GM12878 (cell line): ENCODE results near the gene PAOX. TPM values are rescaled to one million over a fixed set of nuclear protein-coding genes. Genes with fewer than 3 reads are reported as not detected.

Source experiments
- ATAC-seq: fragments of 200-7000 bp; cut with Tn5 transposase; 3 replicates; pipeline ENCODE4 v1.9.1; 2020; ENCODE audit warnings: mild to moderate bottlenecking, moderate library complexity
- BruUV-seq: library from RNA; stranded (reverse); fragments of 400-500 nt; replicated peaks from 2 replicates; lab custom pipeline; 2021; lab: Mats Ljungman, UMichigan
- CTCF ChIA-PET: fragments of 300-600 bp; sonication (Branson Sonifier 250); formaldehyde crosslinking; extraction: SDS; loops from one replicate; lab custom pipeline; 2021; ENCODE audit warnings: inconsistent platforms; lab: Yijun Ruan, JAX
- POLR2A ChIA-PET: fragments of 350-600 bp; formaldehyde crosslinking; extraction: SDS; loops from one replicate; lab custom pipeline; 2021; ENCODE audit warnings: inconsistent platforms; lab: Charles Lee
- RAD21 ChIA-PET: fragments of 300-600 bp; sonication (Branson Sonifier 250); formaldehyde crosslinking; loops from one replicate; lab custom pipeline; 2023; ENCODE audit warnings: antibody characterized with exemption; ENCODE audit not compliant: unreplicated experiment; lab: Charles Lee
- SMC1A ChIA-PET: fragments of 300-600 bp; sonication (Branson Sonifier 250); formaldehyde crosslinking; loops from one replicate; lab custom pipeline; 2023; ENCODE audit not compliant: unreplicated experiment, uncharacterized antibody; lab: Charles Lee
- DNase-seq: peaks from one replicate; pipeline ENCODE4 v3.0.0-alpha.2; 2011; ENCODE audit warnings: low read depth, low spot score
- FAIRE-seq: peaks from 3 replicates; lab custom pipeline; 2011; peaks lifted over from hg19 to GRCh38; lab: Jason Lieb, UNC
- H2AFZ ChIP-seq: 2 replicates; pipeline ENCODE4 v1.6.0; 2011; ENCODE audit warnings: low read depth, low read length, control low read depth; ENCODE audit not compliant: control insufficient read depth
- H3K27ac ChIP-seq: 2 replicates; pipeline ENCODE4 v1.5.1; 2011; ENCODE audit warnings: control low read depth; ENCODE audit not compliant: control insufficient read depth, insufficient read depth
- H3K27me3 ChIP-seq, 2 experiments: replicated peaks in 1 of 2; 2 replicates each; pipeline versions ENCODE4 v1.6.0 to v1.6.1; 2011; ENCODE audit warnings: low read length in 1 of 2; ENCODE audit not compliant: control insufficient read depth in 2 of 2, insufficient read depth in 2 of 2
- H3K36me3 ChIP-seq, 2 experiments: 2 replicates each; pipeline ENCODE4 v1.5.1; 2011; ENCODE audit warnings: low read length in 1 of 2; ENCODE audit not compliant: control insufficient read depth in 2 of 2, insufficient read depth in 2 of 2
- H3K4me1 ChIP-seq: 2 replicates; pipeline ENCODE4 v1.6.1; 2011; ENCODE audit warnings: mild to moderate bottlenecking, low read length, moderate library complexity, mixed read lengths; ENCODE audit not compliant: control insufficient read depth, insufficient read depth
- H3K4me2 ChIP-seq: 2 replicates; pipeline ENCODE4 v1.6.0; 2011; ENCODE audit warnings: control low read depth; ENCODE audit not compliant: control insufficient read depth, insufficient read depth
- H3K4me3 ChIP-seq: fragments of 200-600 bp; sonication (generic); 2 replicates; pipeline ENCODE4 v1.5.1; 2016
- H3K79me2 ChIP-seq: 2 replicates; pipeline ENCODE4 v1.6.0; 2011; ENCODE audit warnings: low read length; ENCODE audit not compliant: control insufficient read depth, insufficient read depth
- H3K9ac ChIP-seq: 2 replicates; pipeline ENCODE4 v1.8.0; 2011; ENCODE audit warnings: low read length, control low read depth, mixed read lengths; ENCODE audit not compliant: control insufficient read depth, insufficient read depth
- H3K9me3 ChIP-seq: replicated peaks from 3 replicates; pipeline ENCODE4 v1.5.1; 2011; ENCODE audit warnings: mild to moderate bottlenecking, low read length; ENCODE audit not compliant: control insufficient read depth, insufficient read depth
- H4K20me1 ChIP-seq: 2 replicates; pipeline ENCODE4 v1.6.0; 2011; ENCODE audit not compliant: control insufficient read depth, insufficient read depth
- ATF2 ChIP-seq: IDR thresholded peaks from 2 replicates; pipeline ENCODE4 v1.6.1; 2012; ENCODE audit warnings: low read length, inconsistent platforms
- BCL11A ChIP-seq: IDR thresholded peaks from 2 replicates; pipeline ENCODE4 v1.6.1; 2011; ENCODE audit warnings: low read depth, low read length
- CBX3 ChIP-seq: fragments of 200-600 bp; sonication (generic); IDR thresholded peaks from 2 replicates; pipeline ENCODE4 v1.6.1; 2016; ENCODE audit warnings: low read depth, borderline replicate concordance
- DPF2 ChIP-seq: fragments of 450-650 bp; IDR thresholded peaks from 2 replicates; pipeline ENCODE4 v1.6.1; 2017; ENCODE audit warnings: mild to moderate bottlenecking
- HDGF ChIP-seq: fragments of 450-650 bp; IDR thresholded peaks from 2 replicates; pipeline ENCODE4 v1.6.1; 2016; ENCODE audit warnings: antibody characterized with exemption
- IRF5 ChIP-seq: fragments of 450-650 bp; IDR thresholded peaks from 2 replicates; pipeline ENCODE4 v1.6.1; 2017; ENCODE audit warnings: borderline replicate concordance
- POLR2A ChIP-seq: IDR thresholded peaks from 2 replicates; pipeline ENCODE4 v1.6.1; 2011; ENCODE audit warnings: low read depth, mild to moderate bottlenecking, low read length
- WGBS: methylation state at CpG from one replicate; pipeline ENCODE4 v1.1.6; 2016; ENCODE audit warnings: low lambda C conversion rate; ENCODE audit not compliant: insufficient replicate concordance, insufficient coverage; ENCODE audit errors: missing lambda C conversion rate; 5-methylcytosine and 5-hydroxymethylcytosine counted together
- in situ Hi-C: fragments of 300-500 bp; cut with MboI; formaldehyde crosslinking; loops from 9 replicates; pipeline ENCODE4 v1.14.3; 2018; ENCODE audit warnings: mixed read lengths
- intact Hi-C: fragments of 100-400 bp; cut with micrococcal nuclease; formaldehyde crosslinking; loops from one replicate; pipeline ENCODE4 v1.14.2; 2022; ENCODE audit not compliant: unreplicated experiment
- polyA plus RNA-seq, 11 experiments: library from polyadenylated mRNA; depleted of rRNA in 4 of 11; unstranded in 6 of 11; stranded (reverse) in 5 of 11; fragments of >200 nt; fragmentation: Nextera tagmentation in 4 of 11; fragmentation: Illumina TruSeq in 1 of 11; extraction: Ambion mirVana in 4 of 11; extraction: Trizol in 1 of 11; gene quantifications; 1 replicate in 1 of 11; 2 replicates in 10 of 11; pipeline versions ENCODE4 v1.2.1 to v1.2.3, GENCODE V29; 2011 to 2016; ENCODE audit warnings: inconsistent platforms in 2 of 11, missing spikeins in 2 of 11, low read depth in 1 of 11
- total RNA-seq, 4 experiments: library from RNA; depleted of rRNA in 3 of 4; stranded (reverse); fragments of >200 nt in 3 of 4; fragmentation: Illumina TruSeq in 1 of 4; extraction: Trizol in 1 of 4; gene quantifications; 2 replicates each; pipeline versions ENCODE4 v1.2.1 to v1.2.3, GENCODE V29; 2013 to 2021

PAOX gene
- total and polyA plus RNA-seq, 10 of the 15 experiments (the other 5 are each of a cell fraction or from before 2014, with no cell fraction given): 1.2 to 22.2 (median 10.5) TPM

- TF ChIP-seq ATF2: no peak
- peak; percentile 33 for TF ChIP-seq DPF2
- TF ChIP-seq BCL11A: no peak
Observed at GRCh38 chr10:133378251-133379096, 588 bp upstream of the PAOX start (continued).

GRCh38 chr10:133379801-133380666 is 972 bp downstream of the PAOX start:
- Histone ChIP-seq H2AFZ (peak overlapping the region; percentile 80), H4K20me1 (no peaks in the 10 kb centered on the region), H3K36me3 (no peaks in the 10 kb centered on the region), H3K4me1 (peaks cover 9% of the 10 kb centered on the region), H3K27me3 (no peaks in the 10 kb centered on the region), H3K4me3 (peak overlapping the region; percentile 85), H3K4me2 (peak overlapping the region; percentile 68), H3K9me3 (no peaks in the 10 kb centered on the region), H3K79me2 (peaks cover 3% of the 10 kb centered on the region; the same call in 1 of the 2 replicates), H3K9ac (peak overlapping the region; percentile 70), H3K27ac (peak overlapping the region; percentile 48; the same call in 1 of the 2 replicates)
- ChIA-PET SMC1A (interaction anchor here (1.5 kb wide), 1 partner anchor 50 kb away, joined by 5 read pairs; no protein-coding TSS in a partner anchor), POLR2A (interaction anchor here (1.7 kb wide), 1 partner anchor 11 kb away, joined by 4 read pairs; no protein-coding TSS in a partner anchor), RAD21 (interaction anchor here (2.2 to 3.8 kb wide), 2 partner anchors 8 to 10 kb away, joined by 7 to 13 read pairs; no protein-coding TSS in a partner anchor), CTCF (interaction anchor here (1.3 kb wide), 1 partner anchor 12 kb away, joined by 3 read pairs; no protein-coding TSS in a partner anchor)
- in situ Hi-C loops: no loop called here
- TF ChIP-seq IRF5 (no peak), POLR2A (peak; percentile 13), CBX3 (no peak), HDGF (0 out of 2 replicates have a peak, but pooled peaks have one; percentile 17)
- no TSS peak for BruUV-seq
- intact Hi-C loops: no loop called here
- ATAC-seq (no peak), FAIRE-seq (no peak), DNase-seq (no peak)
- 76% methylated on average over 31 of the region's 36 CpGs for WGBS
